ENCODE results near the gene OSBPL3.

GRCh38 chr7:24786941-24787340 lies 193.0 kb downstream of the OSBPL3 start:
- TF ChIP-seq CTCF (IDR thresholded peaks at IDR 0.05) (no peak), EZH2phosphoT487 (IDR thresholded peaks at IDR 0.05) (no peak)

Measured in neural progenitor cell (in vitro differentiated cells).